HG03095 (cell line): ENCODE data around the gene PAK1IP1.
"Not testable (repeated sequence)": the region's sequence is repeated elsewhere in the genome, so short reads cannot be mapped to it uniquely, and the experiment has no call there.

ENCODE experiments used
- ATAC-seq: cut with Tn5 transposase; IDR thresholded peaks from one replicate; pipeline ENCODE4 v1.9.1; 2021; ENCODE audit warnings: moderate library complexity; ENCODE audit not compliant: unreplicated experiment

PAK1IP1 gene

DNA sequence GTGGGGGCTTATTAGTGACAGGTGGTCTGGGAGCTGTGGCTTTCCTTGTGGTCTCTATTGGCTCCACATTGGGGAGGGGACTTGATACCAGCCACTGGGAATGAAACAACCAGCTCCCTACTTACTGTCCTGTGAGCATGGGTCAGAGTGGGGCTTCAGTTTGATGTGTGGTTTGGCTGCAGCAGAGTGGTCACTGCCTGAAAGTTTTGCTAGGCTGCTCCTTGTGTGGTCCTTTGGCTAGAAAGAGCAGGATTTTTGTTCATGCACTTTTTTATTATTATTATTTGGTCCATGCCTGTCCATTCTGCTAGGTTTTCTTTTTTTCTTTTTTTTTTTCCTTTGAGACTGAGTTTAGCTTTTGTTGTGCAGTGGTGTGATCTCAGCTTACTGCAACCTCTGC is 45.3 kb downstream of the PAK1IP1 start:
- ATAC-seq: no peak

DNA sequence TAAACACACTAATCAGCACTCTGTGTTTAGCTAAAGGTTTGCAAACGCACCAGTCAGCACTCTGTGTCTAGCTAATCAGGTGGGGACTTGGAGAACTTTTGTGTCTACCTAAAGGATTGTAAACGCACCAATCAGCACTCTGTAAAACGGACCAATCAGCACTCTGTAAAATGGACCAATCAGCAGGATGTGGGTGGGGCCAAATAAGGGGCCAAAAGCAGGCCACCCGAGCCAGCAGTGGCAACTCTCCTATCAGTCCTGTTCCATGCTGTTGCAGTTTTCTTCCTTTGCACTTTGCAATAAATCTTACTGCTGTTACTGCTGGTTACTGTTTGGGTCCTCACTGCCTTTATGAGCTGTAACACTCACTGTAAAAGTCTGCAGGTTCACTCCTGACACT is 46.9 kb downstream of the PAK1IP1 start:
- not testable (repeated sequence) for ATAC-seq

DNA sequence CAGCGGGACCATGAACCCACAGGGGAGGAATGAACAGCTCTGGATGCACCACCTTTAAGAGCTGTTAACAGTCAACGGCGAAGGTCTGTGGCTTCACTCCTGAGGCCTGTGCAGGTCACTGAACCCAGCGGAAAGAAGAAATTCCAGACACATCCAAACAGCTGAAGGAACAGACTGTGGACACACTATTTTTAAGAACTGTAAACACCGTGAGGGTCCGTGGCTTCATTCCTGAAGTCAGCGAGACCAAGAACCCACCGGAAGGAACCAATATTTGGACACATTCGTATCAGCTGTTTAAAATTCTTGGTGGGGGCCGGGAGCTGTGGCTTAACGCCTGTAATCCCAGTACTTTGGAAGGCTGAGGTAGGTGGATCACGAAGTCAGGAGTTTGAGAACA is 47.5 kb downstream of the PAK1IP1 start:
- ATAC-seq: no peak

DNA sequence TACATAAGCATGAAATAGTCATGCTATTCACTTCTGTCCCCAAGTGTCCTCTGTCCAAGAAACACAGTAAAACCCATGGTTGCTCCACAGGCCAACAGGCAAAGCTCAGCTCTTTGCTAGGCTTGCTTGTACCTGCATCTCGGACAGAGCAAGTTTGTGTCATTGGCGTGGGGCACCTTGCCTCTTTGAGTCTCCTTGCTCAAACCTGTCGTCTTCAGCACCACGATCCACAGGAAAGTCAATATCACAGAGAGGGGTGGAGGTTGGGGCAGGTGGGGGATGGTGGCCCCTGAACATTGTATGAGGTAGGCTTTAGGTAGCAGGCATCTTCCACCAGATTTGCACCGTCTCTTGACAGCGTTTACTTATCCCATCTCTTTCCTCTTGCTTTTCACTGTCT is 48.7 kb downstream of the PAK1IP1 start:
- ATAC-seq: no peak

DNA sequence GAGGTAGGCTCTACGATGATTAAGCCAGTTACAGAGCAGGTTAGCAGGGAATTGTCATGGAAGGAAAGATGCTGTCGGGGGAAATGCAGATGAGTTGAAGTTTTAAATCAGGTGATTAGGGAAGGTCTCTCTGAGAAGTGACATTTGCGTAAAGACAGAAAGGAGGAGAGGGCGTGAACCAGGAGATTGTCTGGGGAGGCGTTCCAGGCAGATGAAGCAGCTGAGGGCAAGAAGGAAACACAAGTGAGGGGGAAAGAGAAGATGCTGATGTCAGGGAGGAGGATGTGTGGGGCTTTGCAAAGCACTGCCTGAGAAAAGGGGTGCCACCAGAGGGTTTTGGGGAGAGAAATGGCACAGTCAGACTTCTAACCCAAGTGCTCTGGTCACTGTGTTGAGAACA is 50.3 kb downstream of the PAK1IP1 start:
- ATAC-seq: no peak

DNA sequence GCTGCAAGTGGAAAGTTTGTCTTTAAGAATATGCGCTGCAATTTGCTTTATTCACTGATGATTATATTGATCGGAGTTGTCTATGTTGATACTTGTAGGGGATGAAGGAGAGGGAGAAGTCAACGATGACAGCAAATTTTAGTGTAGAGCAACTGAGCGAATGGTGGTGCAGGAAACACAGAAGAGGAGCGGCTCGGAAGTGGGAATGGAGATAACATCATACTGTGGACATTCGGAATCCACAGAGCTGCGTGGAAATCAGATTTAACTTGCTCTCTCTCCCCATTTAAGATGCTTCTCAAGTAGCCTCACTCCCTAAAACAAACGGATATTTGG is 52.1 kb downstream of the PAK1IP1 start:
- no peak for ATAC-seq

DNA sequence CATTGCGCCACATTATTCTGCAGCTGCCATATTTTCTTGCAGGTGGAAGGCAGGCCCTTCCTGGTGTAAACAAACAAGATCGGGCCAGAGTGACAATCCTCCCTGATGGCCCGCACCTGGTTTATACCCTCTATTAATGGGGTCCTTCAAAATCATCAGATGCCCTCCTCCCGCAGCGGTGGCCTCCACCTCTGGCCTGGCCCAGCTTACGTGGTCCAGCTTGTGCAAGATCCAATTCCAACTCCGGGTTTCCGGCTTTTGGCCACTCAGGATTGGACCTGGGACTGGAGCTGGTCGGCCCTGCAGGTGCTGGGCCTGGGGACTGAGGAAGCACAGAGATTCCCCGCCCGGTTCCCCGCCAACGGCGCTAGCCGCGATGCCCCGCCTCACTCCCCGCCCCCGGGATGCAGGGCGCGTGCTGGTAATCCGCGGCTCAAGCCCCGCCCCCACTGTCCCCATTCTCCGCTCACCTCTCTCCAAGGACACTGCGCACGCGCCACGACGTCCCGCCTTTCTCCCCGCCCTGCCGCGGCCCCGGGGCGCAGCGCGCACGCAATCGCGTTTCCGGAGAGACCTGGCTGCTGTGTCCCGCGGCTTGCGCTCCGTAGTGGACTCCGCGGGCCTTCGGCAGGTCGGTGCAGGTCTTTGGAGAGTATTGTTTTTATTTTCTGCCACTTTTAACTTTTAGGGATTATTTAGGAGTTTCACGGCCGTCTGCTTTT is 52.6 kb downstream of the PAK1IP1 start, which contains the start of gene TMEM14B:
Gene TMEM14B (plus strand): TSS at position 555 of the 722 bp plus-strand sequence. CDS start 1,441 bp downstream, outside the sequence.
- peak; percentile 96 for ATAC-seq

DNA sequence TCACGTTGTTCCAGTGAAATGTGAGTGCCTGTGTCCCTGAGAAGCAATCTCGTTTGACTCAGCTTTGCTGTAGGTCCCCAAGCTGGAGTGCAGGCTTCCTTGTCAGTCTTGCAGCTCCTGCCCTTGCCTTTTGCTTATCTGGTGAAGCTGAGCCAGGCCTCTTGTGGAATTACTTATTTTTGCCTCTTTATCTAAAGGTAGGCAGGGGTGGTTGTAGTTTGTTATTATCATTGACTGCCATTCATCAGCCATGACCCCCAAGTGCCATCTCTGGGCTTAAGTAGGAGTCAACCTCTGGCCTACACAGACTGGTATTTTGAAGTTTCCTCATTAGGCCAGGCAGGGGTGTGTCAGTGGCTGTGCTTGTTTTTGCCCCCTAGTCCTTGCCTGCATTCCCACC is 55.0 kb downstream of the PAK1IP1 start:
- ATAC-seq: no peak

DNA sequence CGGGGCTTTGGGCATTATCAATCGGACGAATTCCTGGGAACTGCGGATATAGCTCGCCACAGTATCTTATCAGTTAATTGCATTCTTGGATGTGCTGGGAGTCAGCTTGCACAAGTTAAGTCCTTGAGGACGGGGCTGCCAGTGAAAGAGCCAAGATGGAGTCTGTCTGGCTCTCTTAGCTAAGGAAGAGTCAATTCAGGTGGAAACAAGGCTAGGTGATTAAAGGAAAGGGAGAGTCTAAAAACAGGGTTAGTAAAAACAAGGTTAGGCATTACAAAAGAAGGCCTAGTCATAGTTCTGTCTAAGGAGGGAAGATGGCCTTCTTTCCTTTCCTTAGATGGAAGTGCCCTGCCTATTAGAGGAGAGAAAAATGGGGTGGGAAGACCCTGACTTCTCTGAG is 55.8 kb downstream of the PAK1IP1 start:
- not testable (repeated sequence) for ATAC-seq

DNA sequence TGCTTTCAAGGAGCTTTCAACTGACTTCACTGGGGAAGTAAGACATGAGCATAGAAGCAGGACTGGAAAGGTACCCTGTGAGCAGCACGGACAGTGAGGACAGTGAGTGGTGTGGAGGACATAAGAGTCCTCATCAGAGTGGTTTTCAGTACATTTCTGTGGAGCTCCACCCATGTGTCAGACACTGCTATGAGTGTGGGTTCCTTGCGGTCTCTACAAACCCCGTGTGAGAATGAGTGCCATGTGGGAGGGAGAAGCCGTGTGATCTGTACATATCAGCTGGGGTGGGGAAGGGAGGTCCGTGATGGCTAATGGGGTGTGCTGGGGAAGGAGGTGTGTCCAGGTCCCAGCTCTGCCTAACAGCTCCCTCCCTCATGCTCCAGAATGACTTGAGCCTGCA is 57.0 kb downstream of the PAK1IP1 start:
- ATAC-seq: not testable (repeated sequence)

DNA sequence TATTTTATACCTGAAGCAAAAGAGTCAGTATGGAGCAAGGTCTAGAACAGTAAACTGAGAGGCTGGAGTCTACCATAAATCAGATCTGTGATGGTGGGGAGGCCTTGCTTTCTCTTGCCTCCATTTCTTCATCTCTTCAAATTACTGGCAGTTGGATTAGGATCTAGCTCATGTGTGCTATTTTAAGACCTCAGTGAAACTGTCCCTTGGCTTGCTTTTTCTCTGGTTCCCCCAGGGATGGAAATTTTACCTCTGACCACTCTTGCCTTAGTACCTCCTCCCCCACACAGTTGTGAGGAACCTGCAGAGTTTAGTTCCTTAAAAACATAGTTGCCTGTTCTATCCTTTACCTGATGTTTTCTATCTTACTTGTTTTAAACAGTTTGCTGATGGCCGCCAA is 61.3 kb downstream of the PAK1IP1 start:
- ATAC-seq: no peak
